Naive thymus-derived CD8-positive, alpha-beta T cell (primary cell): ENCODE results near the gene IL11RA. TPM values are rescaled to one million over a fixed set of nuclear protein-coding genes. Genes with fewer than 3 reads are reported as not detected.

Experiments used
- ATAC-seq, 2 donors: fragments of 150-1000 bp; cut with Tn5 transposase in 1 of 2; sonication (Bioruptor Pico), chemical (Tn5 transposase) in 1 of 2; 1 replicate in 1 of 2; 2 replicates in 1 of 2; pipeline ENCODE4 v1.10.0; 2021; ENCODE audit warnings: mild to moderate bottlenecking in 2 of 2, moderate library complexity in 2 of 2
- POLR2A ChIA-PET: fragments of 350-600 bp; sonication (Branson Sonifier 250); formaldehyde crosslinking; loops from one replicate; lab custom pipeline; 2021; ENCODE audit warnings: antibody characterized with exemption; lab: Charles Lee
- DNase-seq, 10 donors: peaks; one replicate each; pipeline versions ENCODE4 v3.0.0 to v3.0.0-alpha.2; 2020 to 2022
- H3K27ac Mint-ChIP-seq, 10 donors: one replicate each; pipeline ENCODE4 v1.8.0; 2020 to 2022; ENCODE audit warnings: mild to moderate bottlenecking in 10 of 10, mixed read lengths in 10 of 10, moderate library complexity in 4 of 10, inconsistent platforms in 1 of 10
- H3K27me3 Mint-ChIP-seq, 5 donors: one replicate each; pipeline ENCODE4 v1.8.0; 2021 to 2022; ENCODE audit warnings: mixed read lengths in 5 of 5
- H3K36me3 Mint-ChIP-seq, 3 donors: one replicate each; pipeline ENCODE4 v1.8.0; 2020 to 2022; ENCODE audit warnings: mixed read lengths in 3 of 3, mild to moderate bottlenecking in 2 of 3, inconsistent platforms in 1 of 3
- H3K4me1 Mint-ChIP-seq, 4 donors: one replicate each; pipeline ENCODE4 v1.8.0; 2021 to 2022; ENCODE audit warnings: mixed read lengths in 4 of 4
- H3K4me3 Mint-ChIP-seq, 10 donors: one replicate each; pipeline ENCODE4 v1.8.0; 2020 to 2022; ENCODE audit warnings: mild to moderate bottlenecking in 10 of 10, mixed read lengths in 10 of 10, moderate library complexity in 6 of 10, inconsistent platforms in 1 of 10
- H3K9me3 Mint-ChIP-seq, 9 donors: one replicate each; pipeline ENCODE4 v1.8.0; 2020 to 2022; ENCODE audit warnings: mixed read lengths in 9 of 9, mild to moderate bottlenecking in 3 of 9, inconsistent platforms in 1 of 9, moderate library complexity in 1 of 9
- polyA plus RNA-seq, 3 donors: library from polyadenylated mRNA; unstranded; fragments of 300-500 nt; fragmentation: Illumina TruSeq; gene quantifications; one replicate each; pipeline ENCODE4 v1.2.3, GENCODE V29; 2021
- total RNA-seq, 8 experiments: library from RNA in 2 of 8; stranded (reverse) in 2 of 8; gene quantifications; one replicate each; pipeline ENCODE4 v1.2.3 and lab custom pipeline; 2021 to 2026

IL11RA gene
- 100 to 1,000 TPM; 135 to 144 TPM for total RNA-seq
- polyA plus RNA-seq = 1 to 10 TPM; 5.1 to 7.7 (median 6.1) TPM
- total RNA-seq (lab: John Stamatoyannopoulos, UW) = 2.7 to 15.0 (median 11.7) reads per million in 6 experiments

GRCh38 chr9:34651876-34652601 is at the start of gene IL11RA:
Gene IL11RA (plus strand): TSS chr9:34652185. CDS start chr9:34655218, 3,033 bp downstream.
- H3K36me3 Mint-ChIP-seq = peaks cover 0 to 40% (median 6%) of the 10 kb centered on the region in 3 donors
- H3K4me3 Mint-ChIP-seq = peak within 1 kb of the TSS in 3 of 10 donors; percentile 5 to 26 (median 11)
- H3K27ac Mint-ChIP-seq = peak within 1 kb of the TSS; percentile 23 to 83 (median 70)
- H3K27me3 Mint-ChIP-seq = no peaks in the 10 kb centered on the region
- POLR2A ChIA-PET = interaction anchor here (1.0 to 1.3 kb wide), 3 partner anchors 10 to 14 kb away, joined by 3 to 6 read pairs (median 4); partner anchors contain the start of genes CCL27 and SIGMAR1
- ATAC-seq = peak; percentile 32 to 50
- H3K4me1 Mint-ChIP-seq = peaks cover 35 to 56% (median 46%) of the 10 kb centered on the region in 4 donors
- no peak for DNase-seq
- no peaks in the 10 kb centered on the region for H3K9me3 Mint-ChIP-seq

GRCh38 chr9:34603610-34604231 is 48.3 kb upstream of the IL11RA start:
- DNase-seq = peak; percentile 61 to 87 (median 77)
- peak overlapping the region in 1 of 10 donors; percentile 30 for H3K27ac Mint-ChIP-seq
- POLR2A ChIA-PET = no interaction called here
- no peaks in the 10 kb centered on the region for H3K36me3 Mint-ChIP-seq
- H3K4me1 Mint-ChIP-seq = no peaks in the 10 kb centered on the region
- H3K9me3 Mint-ChIP-seq = no peaks in the 10 kb centered on the region
- peaks cover 0 to 8% (median 3%) of the 10 kb centered on the region in 5 donors for H3K27me3 Mint-ChIP-seq
- ATAC-seq = peak; percentile 99
- no peak overlapping the region for H3K4me3 Mint-ChIP-seq

GRCh38 chr9:34606190-34606589 is 45.8 kb upstream of the IL11RA start:
- H3K27me3 Mint-ChIP-seq = peaks cover 0 to 8% (median 3%) of the 10 kb centered on the region in 5 donors
- H3K4me3 Mint-ChIP-seq = no peak overlapping the region
- H3K27ac Mint-ChIP-seq = no peak overlapping the region
- DNase-seq (no peak), ATAC-seq (no peak)
- no peaks in the 10 kb centered on the region for H3K9me3 Mint-ChIP-seq
- POLR2A ChIA-PET = interaction anchor here (1.4 kb wide), 1 partner anchor 14 kb away, joined by 4 read pairs; the partner anchor contains the start of gene DCTN3
- no peaks in the 10 kb centered on the region for H3K36me3 Mint-ChIP-seq
- peaks cover under 1 to 12% (median 11%) of the 10 kb centered on the region in 4 donors for H3K4me1 Mint-ChIP-seq

GRCh38 chr9:34606905-34607304 is 45.1 kb upstream of the IL11RA start:
- Mint-ChIP-seq H3K9me3 (no peaks in the 10 kb centered on the region), H3K27ac (no peak overlapping the region), H3K4me3 (no peak overlapping the region), H3K36me3 (no peaks in the 10 kb centered on the region), H3K27me3 (peaks cover 0 to 6% (median 2%) of the 10 kb centered on the region in 5 donors), H3K4me1 (peaks cover 5 to 18% (median 16%) of the 10 kb centered on the region in 4 donors)
- DNase-seq (no peak), ATAC-seq (no peak)
- POLR2A ChIA-PET = interaction anchor here (1.4 kb wide), 1 partner anchor 13 kb away, joined by 4 read pairs; the partner anchor contains the start of gene DCTN3

- H3K9me3 Mint-ChIP-seq = no peaks in the 10 kb centered on the region
- ATAC-seq (no peak), DNase-seq (no peak)
- H3K4me1 Mint-ChIP-seq = peaks cover 6 to 22% (median 17%) of the 10 kb centered on the region in 4 donors
- POLR2A ChIA-PET = interaction anchor here (1.4 kb wide), 1 partner anchor 13 kb away, joined by 4 read pairs; the partner anchor contains the start of gene DCTN3
- H3K36me3 Mint-ChIP-seq = no peaks in the 10 kb centered on the region
- H3K27ac Mint-ChIP-seq = no peak overlapping the region
- H3K27me3 Mint-ChIP-seq = peaks cover 0 to 6% (median 2%) of the 10 kb centered on the region in 5 donors
- H3K4me3 Mint-ChIP-seq = no peak overlapping the region
Measured at GRCh38 chr9:34607331-34607730, 44.7 kb upstream of the IL11RA start.

GRCh38 chr9:34610434-34611206 is 41.4 kb upstream of the IL11RA start:
- peaks cover 0 to 8% (median 0%) of the 10 kb centered on the region in 3 donors for H3K36me3 Mint-ChIP-seq
- no peaks in the 10 kb centered on the region for H3K9me3 Mint-ChIP-seq
- H3K4me1 Mint-ChIP-seq = peaks cover 7 to 31% (median 22%) of the 10 kb centered on the region in 4 donors
- no peak for ATAC-seq
- DNase-seq = no peak
- POLR2A ChIA-PET = interaction anchor here (0.5 to 3.1 kb wide), 6 partner anchors 10 to 164 kb away, joined by 3 to 30 read pairs (median 8); partner anchors contain the start of genes DCTN3, GALT and SIGMAR1
- H3K4me3 Mint-ChIP-seq = peak overlapping the region; percentile 5 to 95 (median 90)
- H3K27me3 Mint-ChIP-seq = no peaks in the 10 kb centered on the region
- H3K27ac Mint-ChIP-seq = peak overlapping the region; percentile 18 to 97 (median 75)

GRCh38 chr9:34611251-34611810 is 40.7 kb upstream of the IL11RA start:
- POLR2A ChIA-PET = interaction anchor here (0.5 to 3.1 kb wide), 7 partner anchors 9 to 165 kb away, joined by 3 to 30 read pairs (median 7); partner anchors contain the start of genes CCL27, DCTN3, GALT and SIGMAR1
- no peak for DNase-seq

GRCh38 chr9:34611811-34612787 is 39.9 kb upstream of the IL11RA start, which contains the start of gene RPP25L:
Gene RPP25L (minus strand): TSS chr9:34612097. CDS start chr9:34611296, 801 bp downstream.
- Mint-ChIP-seq H3K36me3 (peaks cover 6 to 21% (median 7%) of the 10 kb centered on the region in 3 donors), H3K27ac (peak within 1 kb of the TSS; percentile 77 to 99 (median 95)), H3K27me3 (no peaks in the 10 kb centered on the region), H3K4me3 (peak within 1 kb of the TSS; percentile 88 to 95 (median 92)), H3K4me1 (peaks cover 11 to 31% (median 22%) of the 10 kb centered on the region in 4 donors), H3K9me3 (no peaks in the 10 kb centered on the region)
- POLR2A ChIA-PET = interaction anchor here (0.6 to 3.1 kb wide), 10 partner anchors 8 to 53 kb away, joined by 3 to 30 read pairs (median 7); partner anchors contain the start of genes ARID3C, CCL27, DCTN3 and GALT
- ATAC-seq (peak; percentile 86 to 87), DNase-seq (peak; percentile 72 to 92 (median 84))

More at GRCh38 chr9:34611251-34611810, 40.7 kb upstream of the IL11RA start:
- peaks cover 0 to 15% (median 2%) of the 10 kb centered on the region in 3 donors for H3K36me3 Mint-ChIP-seq
- H3K27ac Mint-ChIP-seq = peak overlapping the region; percentile 77 to 99 (median 95)
- peak overlapping the region; percentile 88 to 95 (median 92) for H3K4me3 Mint-ChIP-seq
- peaks cover 8 to 31% (median 22%) of the 10 kb centered on the region in 4 donors for H3K4me1 Mint-ChIP-seq
- peak in 1 of 2 donors; percentile 6 for ATAC-seq
- no peaks in the 10 kb centered on the region for H3K27me3 Mint-ChIP-seq
- H3K9me3 Mint-ChIP-seq = no peaks in the 10 kb centered on the region

- Mint-ChIP-seq H3K4me1 (peaks cover 11 to 31% (median 22%) of the 10 kb centered on the region in 4 donors), H3K27ac (peak overlapping the region; percentile 77 to 99 (median 92)), H3K36me3 (peaks cover 6 to 29% (median 7%) of the 10 kb centered on the region in 3 donors), H3K9me3 (no peaks in the 10 kb centered on the region), H3K27me3 (no peaks in the 10 kb centered on the region), H3K4me3 (peak overlapping the region; percentile 88 to 95 (median 92))
- POLR2A ChIA-PET = interaction anchor here (0.6 to 3.1 kb wide), 8 partner anchors 8 to 52 kb away, joined by 3 to 30 read pairs (median 8); partner anchors contain the start of genes ARID3C, DCTN3, GALT and SIGMAR1
- ATAC-seq (peak; percentile 43), DNase-seq (peak; percentile 36 to 86 (median 67))
Measured at GRCh38 chr9:34612788-34613390, 39.1 kb upstream of the IL11RA start.

GRCh38 chr9:34615132-34615531 is 36.9 kb upstream of the IL11RA start:
- H3K27me3 Mint-ChIP-seq = no peaks in the 10 kb centered on the region
- H3K9me3 Mint-ChIP-seq = no peaks in the 10 kb centered on the region
- POLR2A ChIA-PET = interaction anchor here (0.7 to 1.7 kb wide), 4 partner anchors 8 to 480 kb away, joined by 3 to 5 read pairs (median 4); partner anchors contain the start of genes GALT and SIGMAR1
- ATAC-seq (no peak), DNase-seq (no peak)
- no peak overlapping the region for H3K27ac Mint-ChIP-seq
- H3K4me3 Mint-ChIP-seq = no peak overlapping the region
- H3K4me1 Mint-ChIP-seq = peaks cover 22 to 43% (median 35%) of the 10 kb centered on the region in 4 donors
- peaks cover 6 to 32% (median 7%) of the 10 kb centered on the region in 3 donors for H3K36me3 Mint-ChIP-seq
